Type B pancreatic cell (in vitro differentiated cells): ENCODE measurements around the gene RSPRY1. TPM values are rescaled to one million over a fixed set of nuclear protein-coding genes. Genes with fewer than 3 reads are reported as not detected.

Source experiments
- DNase-seq: peaks from one replicate; pipeline ENCODE4 v3.0.0; 2021; ENCODE audit warnings: mixed read lengths; ENCODE audit not compliant: unreplicated experiment; ENCODE audit errors: extremely low spot score
- H3K27ac Mint-ChIP-seq: 2 replicates; pipeline ENCODE4 v1.8.0; 2021; ENCODE audit warnings: mild to moderate bottlenecking, mixed read lengths
- H3K27me3 Mint-ChIP-seq: 2 replicates; pipeline ENCODE4 v1.8.0; 2021; ENCODE audit warnings: mixed read lengths
- H3K36me3 Mint-ChIP-seq: 2 replicates; pipeline ENCODE4 v1.8.0; 2021; ENCODE audit warnings: mixed read lengths
- H3K4me1 Mint-ChIP-seq: one replicate; pipeline ENCODE4 v1.8.0; 2021; ENCODE audit warnings: mixed read lengths; ENCODE audit not compliant: unreplicated experiment
- H3K4me3 Mint-ChIP-seq: 2 replicates; pipeline ENCODE4 v1.8.0; 2021; ENCODE audit warnings: mild to moderate bottlenecking, mixed read lengths
- H3K9me3 Mint-ChIP-seq: 2 replicates; pipeline ENCODE4 v1.8.0; 2021; ENCODE audit warnings: mixed read lengths
- CTCF ChIP-seq: fragments of 200-600 bp; sonication (generic); conservative IDR thresholded peaks from 2 replicates; pipeline ENCODE4 v1.5.0; 2021; ENCODE audit warnings: antibody characterized with exemption, mild to moderate bottlenecking
- total RNA-seq: library from RNA; stranded (reverse); gene quantifications from 2 replicates; pipeline ENCODE4 v1.2.1, GENCODE V29; 2021; ENCODE audit warnings: low replicate concordance

Gene RSPRY1
- total RNA-seq, 1 donor from 2014 or later, result 49.9 TPM

- Mint-ChIP-seq H3K9me3 (no peaks in the 10 kb centered on the region), H3K27me3 (peaks cover 40% of the 10 kb centered on the region), H3K4me3 (peak overlapping the region; percentile 87), H3K36me3 (no peaks in the 10 kb centered on the region), H3K4me1 (no peaks in the 10 kb centered on the region), H3K27ac (peak overlapping the region; percentile 85)
- no peak for DNase-seq
- no peak for TF ChIP-seq CTCF
Observed at GRCh38 chr16:57283214-57283958, 97.3 kb downstream of the RSPRY1 start.

- no peak for DNase-seq
- Mint-ChIP-seq H3K27ac (peak overlapping the region; percentile 85), H3K9me3 (no peaks in the 10 kb centered on the region), H3K27me3 (peaks cover 40% of the 10 kb centered on the region), H3K36me3 (no peaks in the 10 kb centered on the region), H3K4me3 (peak overlapping the region; percentile 87), H3K4me1 (no peaks in the 10 kb centered on the region)
- no peak for TF ChIP-seq CTCF
Observed at GRCh38 chr16:57283959-57284208, 97.8 kb downstream of the RSPRY1 start.

- no peak for DNase-seq
- no peak for TF ChIP-seq CTCF
- Mint-ChIP-seq H3K36me3 (no peaks in the 10 kb centered on the region), H3K27me3 (peaks cover 40% of the 10 kb centered on the region), H3K4me3 (peak within 1 kb of the TSS; percentile 87), H3K4me1 (no peaks in the 10 kb centered on the region), H3K27ac (peak within 1 kb of the TSS; percentile 85), H3K9me3 (no peaks in the 10 kb centered on the region)
Observed at GRCh38 chr16:57284209-57284951, 98.3 kb downstream of the RSPRY1 start, which contains the start of gene PLLP. Gene PLLP, minus strand, starts transcription at chr16:57284672. Its CDS starts 132 bp downstream, at chr16:57284540.

- Mint-ChIP-seq H3K4me3 (peak overlapping the region; percentile 68), H3K27me3 (peaks cover 40% of the 10 kb centered on the region), H3K36me3 (no peaks in the 10 kb centered on the region), H3K9me3 (no peaks in the 10 kb centered on the region), H3K4me1 (no peaks in the 10 kb centered on the region), H3K27ac (no peak overlapping the region)
- no peak for DNase-seq
- TF ChIP-seq CTCF, result no peak
Observed at GRCh38 chr16:57284952-57285363, 98.8 kb downstream of the RSPRY1 start.

GRCh38 chr16:57285379-57285778, 99.2 kb downstream of the RSPRY1 start:
- DNase-seq, result no peak
- Mint-ChIP-seq H3K36me3 (no peaks in the 10 kb centered on the region), H3K27me3 (peaks cover 40% of the 10 kb centered on the region), H3K4me3 (peak overlapping the region; percentile 68), H3K4me1 (no peaks in the 10 kb centered on the region), H3K9me3 (no peaks in the 10 kb centered on the region), H3K27ac (no peak overlapping the region)
- no peak for TF ChIP-seq CTCF
